ENCODE data around the gene INTS6.
A peak's percentile ranks its signal among the peaks of the same experiment; 100 is the strongest.

Gene INTS6, protein sequence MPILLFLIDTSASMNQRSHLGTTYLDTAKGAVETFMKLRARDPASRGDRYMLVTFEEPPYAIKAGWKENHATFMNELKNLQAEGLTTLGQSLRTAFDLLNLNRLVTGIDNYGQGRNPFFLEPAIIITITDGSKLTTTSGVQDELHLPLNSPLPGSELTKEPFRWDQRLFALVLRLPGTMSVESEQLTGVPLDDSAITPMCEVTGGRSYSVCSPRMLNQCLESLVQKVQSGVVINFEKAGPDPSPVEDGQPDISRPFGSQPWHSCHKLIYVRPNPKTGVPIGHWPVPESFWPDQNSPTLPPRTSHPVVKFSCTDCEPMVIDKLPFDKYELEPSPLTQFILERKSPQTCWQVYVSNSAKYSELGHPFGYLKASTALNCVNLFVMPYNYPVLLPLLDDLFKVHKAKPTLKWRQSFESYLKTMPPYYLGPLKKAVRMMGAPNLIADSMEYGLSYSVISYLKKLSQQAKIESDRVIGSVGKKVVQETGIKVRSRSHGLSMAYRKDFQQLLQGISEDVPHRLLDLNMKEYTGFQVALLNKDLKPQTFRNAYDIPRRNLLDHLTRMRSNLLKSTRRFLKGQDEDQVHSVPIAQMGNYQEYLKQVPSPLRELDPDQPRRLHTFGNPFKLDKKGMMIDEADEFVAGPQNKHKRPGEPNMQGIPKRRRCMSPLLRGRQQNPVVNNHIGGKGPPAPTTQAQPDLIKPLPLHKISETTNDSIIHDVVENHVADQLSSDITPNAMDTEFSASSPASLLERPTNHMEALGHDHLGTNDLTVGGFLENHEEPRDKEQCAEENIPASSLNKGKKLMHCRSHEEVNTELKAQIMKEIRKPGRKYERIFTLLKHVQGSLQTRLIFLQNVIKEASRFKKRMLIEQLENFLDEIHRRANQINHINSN

DNA sequence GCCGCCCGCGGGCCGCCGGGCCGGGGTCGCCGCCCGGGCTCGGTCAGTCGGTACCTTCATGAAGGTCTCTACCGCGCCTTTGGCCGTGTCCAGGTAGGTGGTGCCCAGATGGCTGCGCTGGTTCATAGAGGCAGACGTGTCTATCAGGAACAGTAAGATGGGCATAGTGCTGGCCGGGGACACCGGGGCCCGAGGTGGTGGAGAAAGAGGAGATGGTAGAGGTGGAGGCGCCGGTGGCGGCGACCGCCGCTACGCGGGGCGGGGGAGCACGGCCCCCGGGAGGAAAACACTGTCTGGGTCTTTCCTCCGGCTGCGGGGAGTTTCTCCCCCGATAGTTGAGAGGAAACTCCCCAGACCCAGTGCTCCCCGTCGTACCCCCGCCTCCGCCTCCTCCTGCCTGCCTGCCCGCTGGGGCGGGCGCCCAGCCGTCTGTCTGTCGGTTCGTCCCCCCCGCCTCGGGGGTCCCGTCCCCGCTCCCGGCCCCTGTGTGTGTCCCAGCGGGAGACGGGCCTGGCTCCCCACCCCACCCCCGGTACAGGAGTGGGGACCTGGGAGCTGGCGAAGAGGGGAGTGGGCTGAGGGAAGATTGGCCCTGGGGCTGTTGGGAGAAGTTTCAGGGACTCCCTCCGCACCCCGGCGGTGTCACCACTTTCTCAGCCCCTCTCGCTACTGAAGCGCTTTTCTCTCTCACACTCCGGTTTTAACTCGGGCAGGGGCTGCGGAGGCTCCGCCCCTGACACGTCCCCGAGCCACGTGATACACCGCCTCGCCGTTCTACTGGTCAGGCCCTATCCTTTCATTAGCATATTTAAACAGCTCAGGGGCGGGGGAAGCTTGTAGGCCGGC lies at the start of gene INTS6:
Gene INTS6 (minus strand): TSS at position 676 of the 846 bp plus-strand sequence. CDS start 511 bp downstream, at position 165.
- peak; percentile 92 to 98 (median 96) for DNase-seq (ENCODE audit: low read depth in 4 of 4, low spot score in 1 of 4)

DNA sequence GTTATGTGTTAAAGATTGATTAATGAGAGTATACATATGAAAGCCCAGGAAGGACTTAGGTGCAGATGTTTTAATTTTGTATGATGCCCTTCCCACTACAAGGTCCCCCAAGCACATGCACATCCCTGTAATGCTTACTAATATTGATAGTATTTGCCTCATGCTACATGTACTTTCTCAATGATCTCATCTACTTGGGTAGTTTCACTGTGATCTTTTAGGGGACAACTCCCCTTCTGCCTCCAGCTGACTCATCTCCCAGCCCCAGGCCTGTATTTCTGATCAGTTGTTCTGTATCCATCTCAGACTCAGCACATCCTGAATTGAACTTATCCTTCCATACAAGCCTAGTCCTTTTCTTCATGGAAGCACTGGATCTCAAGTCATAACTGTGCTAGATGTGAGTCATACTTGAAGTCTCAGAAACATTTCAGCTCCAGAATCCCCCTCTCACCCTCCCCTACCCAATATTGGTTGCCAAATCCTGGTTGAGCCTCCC lies 49.4 kb upstream of the INTS6 start:
- DNase-seq (ENCODE audit: low read depth in 4 of 4, low spot score in 1 of 4) = peak in 2 of 4 experiments; percentile 10 to 20

DNA sequence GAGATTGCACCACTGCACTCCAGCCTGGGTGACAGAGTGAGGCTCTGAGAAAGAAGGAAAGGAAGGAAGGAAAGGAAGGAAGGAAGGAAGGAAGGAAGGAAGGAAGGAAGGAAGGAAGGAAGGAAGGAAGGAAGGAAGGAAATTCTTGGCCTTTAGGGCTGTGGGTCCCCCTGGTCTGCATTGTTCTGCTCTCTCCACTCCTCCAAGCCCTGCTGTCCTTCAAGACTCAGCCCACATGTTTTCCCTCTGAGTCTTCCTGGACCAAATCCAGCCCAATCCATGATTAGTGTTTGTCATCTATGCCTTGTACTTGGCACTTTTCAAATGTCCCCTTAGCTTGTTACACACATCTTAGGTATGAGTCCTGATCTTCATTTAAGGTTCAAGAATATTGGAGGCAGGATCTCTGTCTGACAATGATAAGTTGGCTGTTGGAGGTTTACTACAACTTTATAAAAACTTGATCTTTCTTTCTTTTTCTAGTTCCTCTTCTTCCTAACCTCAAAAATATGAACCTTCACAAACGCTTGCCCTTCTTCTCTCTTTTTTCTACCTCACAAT lies 48.8 kb upstream of the INTS6 start:
- no peak for DNase-seq (ENCODE audit: low read depth in 4 of 4, low spot score in 1 of 4)

DNA sequence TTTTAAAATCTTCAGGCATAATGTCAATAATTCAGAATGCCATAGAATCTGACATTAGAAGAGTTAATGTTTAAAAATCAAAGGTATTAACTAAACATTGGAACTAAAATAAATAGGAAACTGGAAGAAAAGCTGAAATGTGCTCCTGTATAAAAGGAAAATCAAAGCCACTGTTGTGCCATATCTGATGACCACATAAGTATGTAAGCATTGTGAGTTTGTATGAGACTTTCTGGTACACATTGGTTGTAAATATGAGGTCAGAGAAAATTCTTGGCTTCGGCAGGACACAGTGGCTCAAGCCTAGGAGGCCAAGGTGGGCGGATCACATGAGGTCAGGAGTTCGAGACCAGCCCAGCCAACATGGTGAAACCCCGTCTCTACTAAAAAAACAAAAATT lies 48.3 kb upstream of the INTS6 start:
- DNase-seq (ENCODE audit: low read depth in 4 of 4, low spot score in 1 of 4) = no peak

DNA sequence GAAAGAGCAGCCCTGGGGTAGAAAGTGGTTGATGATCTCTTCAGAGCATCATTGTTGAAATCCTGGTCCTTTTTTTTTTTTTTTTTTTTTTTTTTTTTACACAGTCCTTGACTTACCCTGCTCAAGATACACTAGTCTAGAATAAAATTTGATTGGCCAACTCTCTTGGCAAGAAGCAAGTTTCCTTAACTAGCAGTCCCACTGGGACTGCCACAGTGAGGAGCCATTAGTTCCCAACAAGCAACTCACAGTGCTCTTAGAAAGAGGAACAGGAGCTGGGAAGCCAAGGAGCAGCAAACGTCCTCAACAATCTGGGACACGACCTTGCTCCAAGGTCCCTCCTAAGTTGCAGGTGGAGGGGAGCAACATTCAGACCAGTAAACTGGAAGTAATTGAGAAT lies 47.9 kb upstream of the INTS6 start:
- no peak for DNase-seq (ENCODE audit: low read depth in 4 of 4, low spot score in 1 of 4)

DNA sequence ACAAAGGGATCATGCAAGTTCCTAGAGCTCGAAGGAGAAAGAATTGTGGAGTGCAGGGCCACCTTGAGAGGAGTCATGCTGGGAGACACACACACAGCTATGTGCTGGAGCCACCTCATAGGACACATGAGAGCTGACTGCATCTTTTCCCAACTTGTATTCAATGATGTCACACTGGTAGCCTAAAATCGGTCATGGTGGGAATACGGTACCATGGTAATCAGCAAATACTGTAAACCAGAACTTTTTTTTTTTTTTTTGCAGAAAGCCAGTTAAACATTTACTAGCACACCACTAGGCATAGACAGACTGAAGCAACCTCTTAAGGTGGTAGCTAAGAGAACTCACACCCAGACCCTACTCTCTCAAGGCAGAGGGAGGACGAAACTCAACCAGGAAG lies 47.0 kb upstream of the INTS6 start:
- no peak for DNase-seq (ENCODE audit: low read depth in 4 of 4, low spot score in 1 of 4)

DNA sequence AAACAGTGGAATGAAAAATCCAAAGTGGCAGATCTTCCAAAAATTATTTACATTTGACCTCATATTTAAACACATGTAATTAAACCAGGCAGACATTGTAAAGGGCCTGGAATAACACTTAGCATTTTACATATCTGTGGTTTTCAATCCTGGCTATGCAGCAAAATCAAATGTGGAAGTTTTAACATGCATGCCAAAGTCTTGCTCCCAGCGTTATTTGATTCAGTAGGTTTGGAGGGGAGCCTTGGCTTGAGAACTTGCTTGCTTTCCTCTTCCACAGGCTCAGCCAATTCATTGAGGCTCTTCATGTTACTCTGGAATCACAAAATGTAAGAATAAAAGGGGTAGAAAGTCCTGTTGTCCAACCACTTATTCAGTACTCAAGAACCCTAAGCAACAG lies 42.5 kb upstream of the INTS6 start:
- no peak for DNase-seq (ENCODE audit: low read depth in 4 of 4, low spot score in 1 of 4)

DNA sequence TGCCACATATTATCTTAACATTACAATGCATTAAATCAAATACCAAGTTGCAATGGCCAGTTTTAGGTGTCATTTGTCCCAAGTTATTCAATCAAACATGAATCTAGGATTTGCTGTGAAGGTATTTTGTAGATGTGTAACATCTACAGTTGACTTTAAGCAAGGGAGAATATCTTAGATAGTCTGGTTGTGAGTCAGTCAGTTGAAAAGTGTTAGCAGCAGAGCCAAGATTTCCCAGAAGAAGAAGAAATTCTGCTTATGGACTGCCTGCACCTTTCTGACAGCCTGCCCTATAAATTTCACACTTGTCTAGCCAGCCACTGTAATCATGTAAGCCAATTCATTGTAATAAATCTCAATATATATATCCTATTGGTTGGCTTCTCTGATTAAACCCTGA lies 41.3 kb upstream of the INTS6 start:
- no peak for DNase-seq (ENCODE audit: low read depth in 4 of 4, low spot score in 1 of 4)

DNA sequence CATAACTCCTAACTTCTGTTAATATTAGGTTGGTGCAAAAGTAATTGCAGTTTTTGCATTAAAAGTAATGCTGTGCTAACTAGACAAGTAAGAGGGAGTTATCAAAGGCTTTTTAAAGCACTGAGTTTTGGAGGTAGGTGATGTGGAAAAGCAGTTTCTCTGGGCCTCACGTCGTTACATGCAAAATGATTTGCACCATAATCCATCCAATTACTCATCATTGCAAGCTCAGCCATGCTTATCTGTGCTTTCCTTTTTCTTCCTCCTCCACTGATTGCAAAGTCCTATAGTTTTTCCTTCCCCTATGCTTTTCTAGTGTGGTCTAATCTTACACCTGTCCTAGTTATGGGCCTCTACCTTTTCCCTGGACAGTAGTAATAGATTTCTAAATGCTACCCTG lies 35.4 kb upstream of the INTS6 start:
- no peak for DNase-seq (ENCODE audit: low read depth in 4 of 4, low spot score in 1 of 4)

DNA sequence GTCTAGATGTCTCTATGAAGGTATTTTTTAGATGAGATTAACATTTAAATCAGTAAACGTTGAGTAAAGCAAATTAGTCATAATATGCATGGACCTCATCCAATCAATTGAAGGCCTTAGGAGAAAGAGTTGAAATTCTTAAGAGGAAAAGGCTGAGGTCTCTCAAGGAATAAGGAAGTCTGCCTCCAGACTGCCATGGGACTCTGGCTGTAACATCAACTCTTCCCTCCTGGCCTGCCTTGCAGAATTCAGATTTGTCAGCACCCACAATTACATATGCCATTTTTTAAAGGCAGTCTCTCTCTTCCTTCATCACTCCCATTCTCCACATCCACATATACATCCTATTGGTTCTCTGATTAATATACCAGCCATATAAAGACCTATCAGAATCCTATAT lies 28.8 kb upstream of the INTS6 start:
- no peak for DNase-seq (ENCODE audit: low read depth in 4 of 4, low spot score in 1 of 4)

DNA sequence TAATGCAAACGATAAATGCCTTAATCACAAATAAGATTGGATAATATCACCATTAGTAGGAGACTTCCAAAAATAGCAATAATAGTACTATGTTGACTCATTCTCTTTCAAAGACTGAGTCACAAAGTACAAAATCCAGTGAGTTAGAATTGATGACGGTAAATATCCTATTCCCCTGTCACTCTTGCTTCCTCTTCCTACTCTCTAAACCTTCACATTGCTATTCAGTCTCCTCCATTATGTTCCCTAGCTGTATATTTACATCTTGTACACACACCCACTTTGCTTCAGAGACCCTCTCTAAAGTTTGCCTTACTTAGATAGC lies 26.3 kb upstream of the INTS6 start:
- DNase-seq (ENCODE audit: low read depth in 4 of 4, low spot score in 1 of 4) = no peak

DNA sequence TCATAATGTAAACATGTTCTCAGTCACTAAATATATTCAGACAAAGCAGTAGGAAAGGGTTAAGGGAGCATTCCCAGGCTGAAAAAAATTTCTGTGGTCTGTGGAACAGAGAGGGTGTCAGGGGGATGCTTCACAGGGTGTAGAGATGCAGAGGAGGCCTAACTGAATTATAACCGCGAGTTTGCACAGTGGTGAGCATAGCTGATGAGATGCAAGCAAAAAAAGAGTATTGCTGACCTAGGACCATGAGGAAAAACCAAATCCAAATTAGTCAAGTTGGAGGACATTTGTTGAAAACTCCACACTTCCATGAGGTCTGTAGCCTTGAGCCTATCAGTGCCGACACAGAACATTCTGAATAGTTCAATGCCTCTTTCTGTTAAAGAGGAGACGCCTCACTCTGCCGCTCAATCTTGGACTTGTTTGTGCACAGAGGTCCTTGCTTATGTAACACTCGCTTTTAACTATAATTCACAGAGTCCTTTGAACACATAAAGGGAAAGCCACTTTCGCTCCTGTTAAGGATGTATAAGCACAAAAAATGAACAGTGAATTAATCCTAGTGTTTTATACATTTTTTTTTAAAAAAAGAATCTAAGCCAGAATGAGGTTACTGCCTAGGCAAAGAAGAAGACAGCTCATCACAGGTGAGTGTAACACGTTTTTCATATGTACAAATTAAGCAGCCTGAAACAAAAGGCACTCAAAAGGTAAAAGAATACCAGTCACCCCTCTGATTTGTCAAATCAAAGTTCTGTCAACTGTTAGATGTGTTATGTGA lies 25.8 kb upstream of the INTS6 start:
- no peak for DNase-seq (ENCODE audit: low read depth in 4 of 4, low spot score in 1 of 4)

DNA sequence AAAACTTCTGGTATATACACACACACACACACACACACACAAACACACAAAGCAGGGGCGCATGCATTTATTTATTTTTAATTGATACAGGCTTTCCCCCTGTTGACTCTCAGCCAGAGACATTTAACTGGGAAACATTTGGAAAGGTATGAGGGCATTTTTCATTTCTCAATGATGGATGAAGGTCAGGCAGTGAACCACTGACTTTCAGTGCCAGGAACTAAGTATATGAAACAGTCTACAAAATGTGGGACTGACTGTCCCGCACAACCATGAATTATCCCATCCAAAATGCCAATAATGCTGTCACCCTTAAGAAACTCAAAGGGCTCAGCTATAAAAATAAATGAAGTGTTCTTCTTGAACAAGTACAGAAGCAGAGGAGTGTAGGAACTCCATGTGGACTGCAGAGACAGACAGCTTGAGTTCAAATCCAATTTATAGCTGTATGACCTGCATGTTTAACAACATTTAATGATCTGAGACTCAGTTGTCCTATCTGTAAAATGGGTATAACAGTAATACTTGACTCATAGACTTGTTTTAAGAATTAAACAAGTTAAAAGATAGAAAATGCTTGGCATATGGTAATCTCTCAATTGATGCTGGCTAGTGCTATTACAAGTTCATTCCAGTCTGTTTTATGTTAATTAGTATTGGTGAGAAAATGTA lies 25.0 kb upstream of the INTS6 start:
- DNase-seq (ENCODE audit: low read depth in 4 of 4, low spot score in 1 of 4) = no peak

DNA sequence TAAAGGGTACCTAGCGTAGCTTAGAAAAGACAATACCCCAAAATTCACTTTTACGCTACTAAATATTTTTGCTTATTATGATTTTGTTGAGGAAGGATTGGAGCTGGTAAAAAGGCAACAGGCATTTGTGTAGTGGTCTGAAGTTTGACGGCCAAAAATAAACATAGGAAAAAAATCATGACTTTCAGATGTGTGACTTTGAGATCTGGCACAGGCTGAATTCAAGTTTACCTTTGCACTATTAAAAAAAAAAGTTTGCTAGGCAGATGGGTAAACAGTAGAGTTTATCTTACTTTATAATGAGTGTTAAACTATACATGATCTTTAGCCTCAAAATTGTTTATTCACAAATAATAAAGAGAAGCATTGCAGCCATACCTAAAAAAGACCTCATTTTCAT lies 24.3 kb upstream of the INTS6 start:
- DNase-seq (ENCODE audit: low read depth in 4 of 4, low spot score in 1 of 4) = no peak

DNA sequence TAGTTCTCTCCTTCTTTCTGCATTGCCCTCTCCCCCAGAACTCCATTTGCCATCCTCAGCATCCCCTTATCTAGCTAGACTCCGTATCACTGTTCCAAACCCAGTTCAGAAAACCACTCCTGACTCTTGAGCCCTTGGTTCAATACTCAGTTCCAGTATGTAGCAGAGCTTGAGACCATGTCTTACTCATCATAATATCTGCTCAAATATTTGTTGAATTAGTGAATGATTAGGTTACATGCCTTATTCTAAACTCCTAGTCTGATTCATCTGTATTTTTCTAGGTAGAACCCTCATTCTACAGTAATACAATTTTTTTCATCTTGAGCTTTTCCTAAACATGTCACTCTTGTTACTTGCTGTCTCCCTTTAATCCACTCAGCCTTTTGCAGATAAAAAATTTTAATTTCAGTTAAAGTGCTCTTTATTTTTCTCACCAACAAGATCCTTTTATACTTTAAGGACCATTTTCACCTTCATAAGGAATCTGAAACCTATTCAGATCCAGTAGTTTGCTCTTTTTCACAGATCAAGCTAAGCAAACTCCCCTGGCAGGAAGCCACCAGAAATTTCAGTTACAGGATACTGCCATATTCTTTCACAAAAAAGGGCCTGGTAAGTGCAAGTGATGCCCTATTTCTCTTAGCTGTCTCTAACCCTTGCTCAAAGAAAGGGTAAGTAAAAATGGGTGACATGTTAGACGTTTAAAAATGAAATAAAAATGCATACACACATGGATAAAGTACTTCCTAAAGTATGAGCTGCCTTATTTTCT lies 23.1 kb upstream of the INTS6 start:
- no peak for DNase-seq (ENCODE audit: low read depth in 4 of 4, low spot score in 1 of 4)

DNA sequence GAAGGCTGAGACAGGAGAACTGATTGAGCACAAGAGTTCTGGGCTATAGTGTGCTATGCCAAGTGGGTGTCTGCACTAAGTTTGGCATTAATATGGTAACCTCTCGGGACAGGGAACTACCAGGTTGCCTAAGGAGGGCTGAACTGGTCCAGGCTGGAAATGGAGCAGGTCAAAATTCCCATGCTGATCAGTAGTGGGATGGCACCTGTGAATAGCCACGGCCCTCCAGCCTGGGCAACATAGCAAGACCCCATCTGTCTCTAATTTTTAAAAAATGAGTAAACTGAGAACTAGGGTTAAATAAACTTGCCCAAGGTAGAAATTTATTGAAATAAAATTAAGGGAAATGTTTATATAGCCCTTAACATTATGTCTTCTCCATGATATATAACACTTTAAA lies 17.0 kb upstream of the INTS6 start:
- no peak for DNase-seq (ENCODE audit: low read depth in 4 of 4, low spot score in 1 of 4)

DNA sequence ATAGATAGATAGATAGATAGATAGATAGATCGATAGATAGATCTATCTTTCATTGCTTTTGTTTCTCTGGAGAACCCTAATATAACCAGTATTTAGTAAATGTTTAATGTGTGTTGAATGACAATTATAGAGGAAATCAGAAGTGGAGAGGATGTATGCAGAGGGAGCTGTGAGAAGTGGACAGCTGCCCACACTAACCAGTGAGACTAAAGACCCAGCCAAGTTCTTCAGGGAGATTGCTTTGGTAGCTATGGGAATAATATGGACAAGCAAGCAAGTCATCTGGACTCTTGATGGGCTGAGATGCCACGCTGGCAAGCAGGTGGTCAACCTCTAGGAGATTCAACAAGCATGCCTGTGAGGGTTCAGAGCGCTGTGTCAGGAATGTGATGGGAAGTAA lies 14.9 kb upstream of the INTS6 start:
- no peak for DNase-seq (ENCODE audit: low read depth in 4 of 4, low spot score in 1 of 4)

DNA sequence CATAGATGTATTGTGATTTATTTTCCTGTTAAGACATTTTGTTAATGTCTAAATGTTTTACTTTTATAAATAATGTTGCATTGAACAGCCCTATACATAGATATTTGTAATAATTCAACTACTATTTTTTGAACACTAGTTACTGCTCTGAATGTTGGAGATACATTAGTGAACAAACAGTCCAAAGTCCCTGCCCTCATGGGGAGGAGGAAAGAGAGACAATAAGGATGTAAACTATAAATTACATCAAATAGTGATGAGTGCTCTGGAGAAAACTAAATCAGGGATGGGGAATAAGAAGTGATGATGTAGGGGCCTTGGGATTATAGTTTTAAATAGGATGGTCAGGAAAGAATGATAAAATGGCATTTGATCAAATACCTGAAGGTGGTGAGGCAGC lies 12.3 kb upstream of the INTS6 start:
- no peak for DNase-seq (ENCODE audit: low read depth in 4 of 4, low spot score in 1 of 4)

Data from stimulated activated CD4-positive, alpha-beta T cell treated with anti-CD3 and anti-CD28 coated beads, Interleukin-1b, Interleukin-23, amount 100 ng/mL, for 24 hours (primary cell).